Measurements from ENCODE around the gene PSMB11. TPM values are rescaled to one million over a fixed set of nuclear protein-coding genes. Genes with fewer than 3 reads are reported as not detected.

PSMB11 gene
- total RNA-seq, 1 donor: not detected

DNA sequence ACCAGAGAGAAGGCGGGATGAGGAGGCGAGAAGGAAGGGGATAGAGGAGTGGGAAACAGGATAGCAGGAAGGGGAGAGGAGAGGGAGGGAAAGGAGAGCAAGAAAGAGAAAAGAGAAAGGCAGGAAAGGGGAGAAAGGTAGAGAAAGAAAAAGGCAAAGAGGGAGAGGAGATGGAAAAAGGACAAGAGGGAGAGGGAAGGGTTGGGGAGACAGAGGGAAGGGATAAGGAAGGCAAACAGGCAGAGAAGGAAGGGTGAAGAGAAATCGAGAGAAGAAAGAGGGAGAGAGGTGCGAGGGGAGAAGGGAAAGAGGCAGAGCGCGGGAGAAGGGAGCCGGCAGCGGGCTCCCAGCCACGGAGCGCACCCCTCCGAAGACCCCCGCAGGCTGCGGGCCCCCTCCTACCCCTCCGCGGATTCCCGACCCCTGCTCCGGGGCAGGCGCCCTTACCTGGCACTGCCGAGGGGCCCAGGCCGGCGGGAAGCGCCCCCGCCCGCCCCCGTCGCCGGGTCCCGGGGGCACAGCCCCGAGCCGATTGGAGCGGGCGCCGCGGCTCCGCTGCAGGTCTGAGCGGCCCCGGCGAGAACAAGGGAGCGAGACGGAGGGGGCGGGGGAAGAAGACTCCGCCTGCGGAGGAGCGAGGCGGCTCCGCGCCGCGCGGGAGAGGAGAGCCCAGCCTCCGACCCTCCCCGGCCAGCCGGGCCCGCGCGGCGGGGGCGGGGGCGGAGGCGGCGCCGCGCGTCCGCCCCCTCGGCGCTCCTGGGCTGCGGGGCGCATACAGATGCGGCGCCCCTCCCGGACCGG, 15.1 kb downstream of the PSMB11 start, which contains the start of gene CDH24:
CDH24 (minus strand) TSS at position 565 of the 801 bp plus-strand sequence. CDS start 1,787 bp downstream, outside the sequence.
- peak; percentile 37 to 71 (median 65) for DNase-seq (ENCODE audit: low read depth in 2 of 3, low spot score in 2 of 3)

DNA sequence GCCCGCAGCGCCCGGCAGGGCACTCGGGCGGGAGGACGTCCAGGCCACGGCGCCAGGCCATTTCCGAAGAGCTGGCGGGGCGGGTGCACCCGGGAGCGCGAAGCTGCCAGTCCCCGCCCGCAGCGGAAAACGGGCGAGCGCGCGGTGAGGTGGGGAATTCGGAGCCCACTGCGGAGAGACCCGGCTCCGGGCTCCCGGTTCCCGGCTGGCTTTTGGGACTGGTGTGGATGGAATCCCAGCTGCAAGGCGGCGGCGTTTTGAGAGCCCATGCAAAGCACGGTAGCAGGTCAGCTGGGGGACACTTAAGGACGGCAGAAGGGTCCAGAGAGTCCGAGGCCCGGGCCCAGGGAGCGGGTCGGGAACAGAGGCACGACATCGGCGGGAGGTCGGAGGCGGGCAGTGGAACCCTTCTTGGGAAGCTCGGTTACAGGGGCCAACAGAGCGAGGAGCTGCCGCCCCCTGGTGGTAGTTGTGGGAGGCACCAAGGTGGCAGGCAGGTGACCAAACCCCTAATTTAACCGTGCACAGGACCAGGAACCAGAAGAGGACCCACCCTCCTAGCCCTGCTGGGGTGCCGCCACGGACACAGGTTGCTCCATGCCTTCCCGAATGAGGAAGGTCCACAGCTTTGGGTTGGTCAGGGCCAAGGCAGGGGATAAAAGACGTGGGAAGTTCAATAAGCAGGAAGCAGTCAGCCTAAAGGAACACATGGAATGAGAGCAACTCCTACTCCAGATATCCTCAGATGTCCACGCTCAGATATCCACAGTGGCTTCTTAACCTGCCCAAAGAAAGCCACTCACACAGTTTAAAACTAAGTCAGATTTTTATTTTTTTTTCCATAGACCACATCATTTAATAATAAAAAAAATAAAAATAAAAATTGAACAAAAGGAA, 16.0 kb downstream of the PSMB11 start:
- peak; percentile 76 to 90 (median 84) for DNase-seq (ENCODE audit: low read depth in 2 of 3, low spot score in 2 of 3)

DNA sequence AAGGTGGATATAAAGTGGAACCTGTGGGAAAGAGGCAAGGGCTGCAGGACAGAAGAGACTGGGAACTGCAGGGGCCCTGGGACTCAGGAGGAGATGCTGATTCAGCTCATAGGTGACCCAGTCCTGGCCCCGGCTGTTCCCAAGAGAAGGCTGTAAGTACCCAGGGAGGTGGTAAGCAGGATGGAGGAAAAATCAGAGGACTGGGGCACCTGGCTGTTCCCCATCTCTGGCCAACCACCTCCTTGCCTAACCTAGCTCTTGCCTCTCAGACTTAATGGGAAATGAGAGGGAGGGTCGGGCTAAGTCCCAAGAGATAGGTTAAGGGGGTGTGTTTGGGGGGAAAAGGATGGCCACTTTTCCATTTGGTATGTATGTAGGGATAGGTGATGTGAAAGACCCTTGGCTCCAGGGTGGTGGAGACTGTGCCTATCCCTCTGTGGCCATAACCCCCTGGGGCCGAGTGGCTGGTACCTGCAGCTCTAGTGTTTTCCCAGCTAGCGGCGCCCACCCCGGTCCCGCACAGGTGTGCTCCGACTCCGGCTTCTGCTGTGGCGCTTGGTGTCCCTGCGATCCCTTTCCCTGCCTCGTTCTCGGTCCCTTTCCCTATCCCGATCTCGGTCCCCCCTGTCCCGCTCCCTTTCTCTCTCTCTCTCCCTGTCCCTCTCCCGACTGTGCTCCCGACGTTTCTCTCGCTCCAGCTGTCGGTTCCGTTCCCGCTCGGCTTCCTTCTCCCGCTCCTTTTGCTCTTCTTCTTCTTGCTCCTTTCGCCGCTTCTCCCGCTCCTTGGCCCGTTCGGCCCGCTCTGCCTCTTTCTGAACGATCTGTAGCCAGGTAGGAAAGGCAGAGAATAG, 16.9 kb downstream of the PSMB11 start:
- no peak for DNase-seq (ENCODE audit: low read depth in 2 of 3, low spot score in 2 of 3)

DNA sequence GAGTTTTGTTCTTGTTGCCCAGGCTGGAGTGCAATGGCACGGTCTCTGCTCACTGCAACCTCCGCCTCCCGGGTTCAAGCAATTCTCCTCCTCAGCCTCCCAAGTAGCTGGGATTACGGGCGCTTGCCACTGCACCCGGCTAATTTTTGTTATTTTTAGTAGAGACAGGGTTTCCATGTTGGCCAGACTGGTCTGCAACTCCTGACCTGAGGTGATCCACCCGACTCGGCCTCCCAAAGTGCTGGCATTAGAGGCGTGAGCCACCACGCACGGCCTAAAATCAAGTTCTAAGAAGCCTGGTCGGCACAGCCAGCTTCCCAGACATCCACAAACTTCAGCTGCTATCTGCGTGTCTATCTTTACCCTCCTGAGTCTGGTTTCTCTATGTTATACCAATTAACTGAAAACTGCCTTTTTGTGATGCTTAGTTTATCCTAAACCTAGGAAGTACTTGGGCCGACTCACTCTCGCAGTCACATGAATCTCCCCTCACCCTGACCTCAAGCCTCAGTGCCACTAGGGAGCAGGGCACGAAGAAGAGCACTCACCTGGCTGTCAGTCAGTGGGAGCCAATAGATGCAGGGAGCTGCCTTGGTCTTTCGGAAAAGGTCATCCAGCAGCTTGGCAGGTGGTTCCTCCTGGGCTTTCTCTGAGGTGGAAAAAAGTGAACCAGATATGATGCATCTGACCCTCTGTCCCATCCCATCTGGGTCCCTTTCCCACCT, 18.7 kb downstream of the PSMB11 start:
- no peak for DNase-seq (ENCODE audit: low read depth in 2 of 3, low spot score in 2 of 3)

GRCh38 chr14:23062002-23062401, 20.0 kb downstream of the PSMB11 start:
- no peak for DNase-seq (ENCODE audit: low read depth in 2 of 3, low spot score in 2 of 3)

DNA sequence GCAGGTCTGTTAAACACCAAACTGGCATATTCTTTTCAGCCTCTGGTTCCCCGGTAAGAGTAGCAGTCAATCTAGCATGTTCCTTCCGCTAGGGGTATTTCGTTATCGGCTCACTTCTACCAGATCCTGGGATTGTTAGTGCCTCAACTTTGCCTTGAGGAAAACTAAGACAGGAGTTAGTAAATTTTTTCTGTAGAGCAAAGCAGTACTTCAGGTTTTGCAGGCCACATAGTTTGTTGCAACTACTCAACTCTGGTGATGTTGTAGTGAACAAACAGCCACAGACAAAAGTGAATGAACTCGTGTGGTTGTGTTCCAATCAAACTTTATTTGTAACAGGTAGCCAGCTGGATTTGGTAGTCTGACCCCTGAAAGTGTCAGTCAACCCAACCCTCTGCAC, 21.6 kb downstream of the PSMB11 start:
- DNase-seq (ENCODE audit: low read depth in 2 of 3, low spot score in 2 of 3): no peak

DNA sequence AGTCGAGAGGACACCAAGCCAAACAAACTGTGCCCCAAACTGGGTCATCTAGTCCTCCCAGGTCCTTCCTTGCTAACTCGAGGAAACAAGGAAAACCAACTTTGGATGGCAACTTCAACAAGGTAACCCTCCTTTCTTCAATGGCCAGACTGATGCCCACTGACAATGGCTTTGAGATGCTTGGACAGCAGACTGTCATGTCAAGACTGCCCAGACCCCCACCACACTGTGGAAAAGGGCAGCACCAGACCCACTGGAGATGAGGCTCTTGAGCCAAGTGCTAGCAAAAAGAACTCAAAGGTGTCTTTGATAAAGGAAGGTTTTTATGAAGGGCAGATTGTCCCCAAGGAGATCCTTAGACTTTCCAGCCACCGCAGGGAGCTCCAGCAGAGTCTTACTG, 24.4 kb downstream of the PSMB11 start:
- no peak for DNase-seq (ENCODE audit: low read depth in 2 of 3, low spot score in 2 of 3)

- no peak for DNase-seq (ENCODE audit: low read depth in 2 of 3, low spot score in 2 of 3)
Measured at GRCh38 chr14:23066855-23067744, 25.1 kb downstream of the PSMB11 start.

DNA sequence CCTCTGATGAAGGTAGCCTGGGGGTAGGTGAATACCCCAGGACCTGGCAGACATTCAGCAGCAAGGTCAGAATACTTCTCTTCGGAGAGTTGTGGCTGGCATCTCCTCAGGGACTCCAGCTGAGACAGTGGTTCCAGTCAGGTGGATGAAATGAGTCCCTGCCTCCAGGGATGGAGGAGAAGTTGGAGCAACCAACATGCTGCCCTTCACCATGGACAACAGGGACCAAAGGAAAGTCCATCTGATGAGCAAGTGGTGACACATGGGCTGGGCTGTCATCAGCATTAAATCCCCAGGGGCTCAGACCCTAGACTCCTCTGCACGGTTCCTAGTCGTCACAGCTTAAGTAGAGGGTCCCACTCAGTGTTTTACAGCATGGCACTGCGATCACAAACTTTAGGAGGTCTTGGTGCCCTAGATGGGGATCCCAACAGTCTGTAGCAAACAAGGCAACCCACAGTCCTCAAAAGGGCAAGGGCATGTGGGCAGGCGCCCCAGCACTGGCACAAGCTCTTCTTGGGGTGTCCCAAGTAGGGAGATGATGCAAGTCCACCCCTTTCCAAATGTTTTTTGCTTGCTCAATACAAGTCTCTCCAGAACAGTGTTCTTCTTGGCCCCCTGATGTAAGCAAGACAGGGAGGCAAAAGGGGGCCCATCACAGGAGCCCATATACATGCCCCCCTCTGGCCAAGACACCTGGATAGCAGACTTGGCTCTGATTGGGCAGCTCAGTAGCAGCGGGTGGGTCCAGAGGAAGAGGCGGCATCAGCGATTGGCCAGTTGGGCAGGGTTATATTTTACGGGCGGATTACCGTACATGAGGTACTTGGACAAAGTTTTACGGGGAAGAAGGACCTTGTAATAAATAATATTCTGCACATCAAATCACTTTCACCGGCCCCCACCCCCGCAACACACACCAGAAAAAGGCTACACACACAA, 26.1 kb downstream of the PSMB11 start:
- DNase-seq (ENCODE audit: low read depth in 2 of 3, low spot score in 2 of 3): no peak

- DNase-seq (ENCODE audit: low read depth in 2 of 3, low spot score in 2 of 3): peak; percentile 59 to 86 (median 80)
Measured at GRCh38 chr14:23068789-23069412, 26.9 kb downstream of the PSMB11 start.

- no peak for DNase-seq (ENCODE audit: low read depth in 2 of 3, low spot score in 2 of 3)
Measured at GRCh38 chr14:23069413-23069806, 27.4 kb downstream of the PSMB11 start.

DNA sequence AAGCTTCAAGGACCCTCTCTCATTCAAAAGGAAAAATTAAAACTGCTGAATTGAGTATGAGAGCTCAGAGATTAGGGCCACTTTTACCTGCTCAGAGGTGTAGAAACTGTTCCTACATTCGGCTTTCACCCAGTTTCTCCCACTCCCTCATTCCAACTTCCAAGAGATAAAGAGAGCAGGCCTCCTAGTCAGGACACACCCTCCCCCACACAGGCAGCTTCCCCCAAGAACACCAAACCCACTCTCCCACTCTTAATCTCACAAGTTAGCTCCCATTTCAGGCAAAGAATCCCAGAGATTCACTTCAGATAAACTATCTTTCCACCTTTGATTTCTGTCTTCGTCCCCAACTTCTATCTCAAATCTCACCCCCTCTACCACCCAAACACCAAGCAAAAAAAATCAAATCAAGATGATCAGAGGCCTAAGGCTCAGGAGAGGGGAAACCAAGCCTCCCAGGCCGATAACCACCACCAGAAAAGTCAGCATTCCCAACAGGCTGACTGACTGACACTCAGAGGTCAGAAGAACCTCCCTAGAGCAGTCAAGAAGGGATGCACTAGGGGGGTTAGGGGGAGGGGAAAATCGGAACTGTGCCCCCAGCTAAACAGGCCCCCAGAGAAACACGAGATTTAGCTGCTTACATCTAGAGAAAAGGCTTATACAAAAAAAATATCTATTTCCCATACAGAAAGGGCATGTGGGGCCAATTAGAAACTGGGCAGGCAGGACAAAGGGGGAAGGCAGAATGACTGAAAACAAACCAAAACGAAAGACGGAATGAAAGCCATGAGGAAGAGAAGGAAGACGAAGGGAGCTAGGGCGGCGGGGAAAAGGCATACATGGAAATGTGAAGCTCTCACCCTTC, 28.5 kb downstream of the PSMB11 start:
- no peak for DNase-seq (ENCODE audit: low read depth in 2 of 3, low spot score in 2 of 3)

GRCh38 chr14:23071244-23071920, 29.4 kb downstream of the PSMB11 start:
- peak; percentile 50 to 85 (median 85) for DNase-seq (ENCODE audit: low read depth in 2 of 3, low spot score in 2 of 3)

DNA sequence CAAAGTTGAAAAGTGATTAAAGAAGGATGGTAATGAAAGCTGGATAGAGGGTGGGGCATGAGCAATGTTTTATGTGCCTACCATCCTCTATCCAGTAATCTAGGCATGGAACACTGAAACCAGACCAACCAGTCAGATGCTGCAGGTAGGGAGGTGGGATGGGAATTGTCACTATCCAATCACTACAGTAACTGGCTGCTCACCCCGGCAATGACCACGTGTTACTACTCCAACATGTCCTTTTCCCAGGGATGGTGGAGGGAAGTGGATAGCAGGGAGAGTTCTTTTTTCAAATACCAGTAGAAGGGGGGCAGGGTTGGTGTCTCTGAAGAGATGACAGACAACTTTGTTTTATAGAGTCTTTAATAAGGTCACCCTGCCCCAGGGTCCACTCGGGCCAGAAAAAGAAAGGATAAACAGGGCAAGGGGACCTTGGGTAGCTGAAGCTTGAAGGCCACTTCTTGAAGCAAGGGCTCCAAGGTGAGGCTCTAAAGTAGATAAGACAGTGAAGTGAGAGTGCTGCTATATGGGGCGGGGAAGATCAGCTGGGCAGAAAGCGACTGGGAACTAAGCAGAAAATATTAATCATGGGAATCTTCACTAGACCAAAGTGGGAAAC, 30.0 kb downstream of the PSMB11 start:
- DNase-seq (ENCODE audit: low read depth in 2 of 3, low spot score in 2 of 3): no peak

DNA sequence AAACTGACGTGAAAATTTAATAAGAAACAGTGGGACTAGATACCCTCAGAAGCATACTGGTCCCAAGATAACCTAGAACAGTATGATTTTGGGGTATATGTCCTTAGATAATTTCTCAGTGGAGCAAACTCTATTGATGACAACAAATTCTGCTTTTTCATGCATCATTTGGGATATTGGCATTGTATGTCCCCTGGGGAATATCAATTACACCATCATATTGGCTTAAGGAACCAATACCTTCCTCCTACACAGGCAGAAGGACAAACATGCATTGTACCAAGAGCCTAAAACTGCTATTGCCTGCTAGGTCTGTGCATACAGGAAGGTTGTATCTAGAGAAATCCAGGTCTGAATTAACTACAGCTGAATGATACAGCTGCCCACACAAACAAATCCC, 32.9 kb downstream of the PSMB11 start:
- no peak for DNase-seq (ENCODE audit: low read depth in 2 of 3, low spot score in 2 of 3)
